ENCODE data around the gene PEF1.

The PEF1 gene, protein sequence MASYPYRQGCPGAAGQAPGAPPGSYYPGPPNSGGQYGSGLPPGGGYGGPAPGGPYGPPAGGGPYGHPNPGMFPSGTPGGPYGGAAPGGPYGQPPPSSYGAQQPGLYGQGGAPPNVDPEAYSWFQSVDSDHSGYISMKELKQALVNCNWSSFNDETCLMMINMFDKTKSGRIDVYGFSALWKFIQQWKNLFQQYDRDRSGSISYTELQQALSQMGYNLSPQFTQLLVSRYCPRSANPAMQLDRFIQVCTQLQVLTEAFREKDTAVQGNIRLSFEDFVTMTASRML

DNA sequence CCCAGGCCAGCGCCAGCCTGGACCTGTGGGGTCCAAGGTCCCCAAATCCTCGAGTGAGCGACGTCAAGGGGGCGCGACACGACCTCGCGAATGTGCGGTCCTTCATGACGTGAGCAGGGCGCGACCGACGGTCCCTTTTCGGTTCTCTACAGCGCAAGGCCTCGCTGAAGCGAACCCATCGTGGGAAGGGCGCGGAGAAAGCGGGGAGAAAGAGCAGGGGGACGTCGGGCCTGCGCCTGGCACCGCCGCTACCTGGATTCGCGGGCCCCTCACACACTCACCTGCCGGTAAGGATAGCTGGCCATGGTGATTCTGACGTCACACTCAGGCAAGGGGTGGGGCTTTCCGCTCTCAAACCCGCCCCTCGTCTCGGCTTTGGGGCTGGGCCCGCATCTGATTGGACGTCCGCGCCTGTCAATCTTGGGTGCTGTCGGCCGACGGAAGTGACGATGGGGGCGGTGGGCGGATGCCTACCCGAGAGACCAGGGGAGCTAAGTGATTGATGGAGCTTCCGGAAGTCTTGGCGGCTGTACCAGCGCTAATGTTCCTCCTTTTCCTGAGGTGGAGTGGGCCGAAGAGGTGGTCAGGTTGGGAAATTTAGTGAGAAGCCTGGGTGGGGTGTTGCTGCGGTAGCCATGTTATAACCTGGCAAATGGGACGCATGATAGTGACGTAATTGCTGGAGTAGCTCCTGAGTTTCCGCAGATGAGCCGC lies at the start of gene PEF1:
TSS of gene PEF1 (minus strand) at position 317 of the 714 bp plus-strand sequence. CDS start at position 305, 12 bp downstream.
- peak; percentile 99 for DNase-seq (ENCODE audit: low spot score)

DNA sequence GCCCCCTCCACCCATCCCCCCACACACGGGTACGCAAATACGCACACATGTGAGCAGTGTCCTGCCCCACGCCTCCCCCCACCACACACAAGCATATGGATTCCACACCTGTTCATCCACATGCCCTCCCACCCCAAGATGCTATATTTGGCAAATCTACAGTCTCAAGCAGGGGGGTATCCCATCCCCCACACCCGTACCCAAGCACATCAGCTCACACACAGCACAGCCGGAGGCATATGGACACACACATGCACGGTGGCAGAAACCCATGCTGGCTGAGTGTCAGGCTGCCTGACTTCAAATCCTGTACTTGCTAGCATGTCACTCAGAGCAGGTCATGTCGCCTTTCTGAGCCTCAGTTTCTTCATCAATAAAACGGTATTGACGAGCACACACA lies 48.6 kb upstream of the PEF1 start:
- DNase-seq (ENCODE audit: low spot score) = no peak

DNA sequence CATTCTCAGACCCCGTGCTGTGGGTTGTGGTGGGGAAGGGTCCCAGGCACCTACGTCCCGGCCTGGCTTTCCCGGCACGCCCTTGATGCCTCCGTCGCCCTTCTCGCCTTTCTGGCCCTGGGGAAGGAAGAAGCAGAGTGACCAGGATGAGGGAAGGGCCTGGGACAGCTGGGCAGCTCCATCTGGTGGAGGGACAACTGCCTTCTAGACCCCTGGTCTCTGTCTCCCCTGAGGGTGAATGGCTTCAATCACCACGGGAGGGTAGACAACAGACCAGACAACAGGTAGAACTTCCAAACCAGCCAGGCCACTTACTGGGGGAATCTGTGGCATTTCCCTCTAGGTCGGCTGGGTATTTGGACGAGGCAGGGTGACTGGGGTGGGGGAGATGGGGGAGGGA lies 47.3 kb upstream of the PEF1 start:
- DNase-seq (ENCODE audit: low spot score) = no peak

DNA sequence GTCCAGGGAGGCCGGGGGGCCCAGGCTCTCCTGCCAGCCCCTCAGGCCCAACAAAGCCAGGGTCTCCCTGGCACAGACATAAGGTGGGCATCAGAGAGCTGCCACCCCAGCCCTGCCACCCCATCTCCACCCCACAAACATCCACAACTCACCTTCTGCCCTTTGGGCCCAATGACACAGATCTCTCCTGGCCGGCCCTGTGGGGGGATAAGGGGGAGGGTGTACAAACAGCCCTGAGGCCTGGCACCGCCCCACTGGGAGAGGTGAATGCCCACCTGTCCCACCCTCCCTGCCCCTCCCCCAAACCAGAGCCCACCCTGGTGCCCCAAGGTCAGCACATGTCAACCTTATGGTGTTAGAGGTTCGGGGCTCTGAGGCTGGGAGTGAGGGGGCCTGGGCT lies 46.8 kb upstream of the PEF1 start:
- DNase-seq (ENCODE audit: low spot score) = no peak

DNA sequence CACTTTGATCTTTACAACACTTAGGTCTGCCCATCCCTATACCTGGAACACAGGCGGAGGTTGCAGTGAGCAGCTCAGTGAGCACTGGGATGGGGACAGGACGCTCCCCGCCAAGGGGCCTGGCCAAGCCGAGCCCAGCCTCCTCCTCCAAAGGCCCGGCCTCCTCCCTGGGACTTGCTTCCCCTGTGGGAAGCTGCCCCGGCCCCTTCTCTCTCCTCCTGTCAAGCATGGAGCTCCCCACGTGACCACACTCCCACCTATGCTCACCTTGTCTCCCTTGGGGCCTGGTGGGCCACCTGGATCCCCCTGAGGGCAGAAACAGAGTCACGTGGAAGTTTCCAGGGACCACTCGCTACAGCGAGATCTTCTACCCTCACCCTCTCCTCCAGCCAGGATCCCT lies 46.2 kb upstream of the PEF1 start:
- no peak for DNase-seq (ENCODE audit: low spot score)

DNA sequence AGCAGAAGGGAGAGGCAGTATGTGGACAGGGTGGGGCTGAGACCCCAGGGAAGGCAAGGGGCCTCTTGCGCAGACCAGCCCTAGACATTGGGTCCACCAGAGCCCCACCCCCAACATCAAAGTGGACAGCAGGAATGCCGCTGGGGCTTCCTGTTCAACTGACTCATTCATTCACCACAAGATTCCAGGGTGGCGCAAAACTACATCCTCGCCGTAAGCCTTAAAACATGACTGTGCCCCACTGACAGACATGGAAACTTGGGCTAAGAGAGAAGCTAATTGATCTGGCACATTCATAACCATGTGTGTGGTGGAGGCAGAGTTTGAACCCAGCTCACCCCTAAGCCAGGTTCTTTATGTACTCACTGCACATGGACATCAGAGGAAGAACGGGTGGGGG lies 45.2 kb upstream of the PEF1 start:
- DNase-seq (ENCODE audit: low spot score) = no peak

DNA sequence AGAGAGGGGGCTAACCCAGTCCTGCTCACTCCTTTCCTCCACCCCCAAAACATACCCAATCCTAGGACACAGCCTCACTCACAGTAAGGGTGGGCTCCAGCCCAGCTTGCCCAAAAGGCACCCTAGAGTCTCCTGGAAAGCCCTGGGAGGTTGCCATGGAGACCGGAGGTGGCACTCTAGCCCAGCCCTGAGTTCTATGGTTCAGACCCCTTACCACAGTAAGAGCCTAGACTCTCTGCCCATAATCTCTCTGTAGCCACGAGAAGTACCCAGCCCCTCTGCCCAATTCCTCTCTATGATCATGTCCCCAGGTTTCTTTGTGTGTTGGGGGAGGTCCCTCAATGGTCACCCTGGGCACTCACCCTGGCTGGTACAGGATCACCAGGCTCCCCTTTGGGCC lies 44.7 kb upstream of the PEF1 start:
- no peak for DNase-seq (ENCODE audit: low spot score)

DNA sequence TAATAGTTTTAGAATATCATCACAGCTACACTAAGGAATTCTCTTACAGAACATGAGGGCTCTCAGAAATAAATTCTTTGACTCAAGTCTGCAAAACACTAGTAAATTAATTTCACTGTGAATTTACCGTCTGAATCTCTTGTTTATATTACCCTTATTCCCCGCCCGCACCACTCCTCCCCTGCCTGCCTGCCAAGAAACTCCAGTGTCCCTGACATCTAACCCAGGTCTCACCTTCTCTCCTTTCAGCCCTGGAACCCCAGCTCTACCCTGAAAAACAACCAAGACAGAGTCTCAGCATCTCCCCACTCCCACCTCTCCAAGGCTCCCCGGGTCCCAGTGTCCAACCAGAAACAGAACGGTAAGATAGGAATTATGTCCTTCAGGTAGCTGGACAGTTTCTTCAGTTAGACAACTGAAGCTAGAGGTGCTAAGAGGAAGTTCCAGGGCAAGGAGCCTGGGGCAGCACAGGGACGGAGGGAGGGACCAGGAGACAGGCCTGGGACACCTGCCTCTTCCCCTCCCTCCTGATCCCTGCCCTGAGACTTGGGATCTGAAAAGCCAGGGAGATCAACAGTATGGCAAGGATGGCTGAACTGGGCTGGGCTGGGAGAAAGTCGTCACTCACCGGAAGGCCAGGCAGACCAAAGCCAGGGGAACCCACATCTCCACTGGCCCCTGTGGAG lies 43.7 kb upstream of the PEF1 start:
- DNase-seq (ENCODE audit: low spot score) = no peak

DNA sequence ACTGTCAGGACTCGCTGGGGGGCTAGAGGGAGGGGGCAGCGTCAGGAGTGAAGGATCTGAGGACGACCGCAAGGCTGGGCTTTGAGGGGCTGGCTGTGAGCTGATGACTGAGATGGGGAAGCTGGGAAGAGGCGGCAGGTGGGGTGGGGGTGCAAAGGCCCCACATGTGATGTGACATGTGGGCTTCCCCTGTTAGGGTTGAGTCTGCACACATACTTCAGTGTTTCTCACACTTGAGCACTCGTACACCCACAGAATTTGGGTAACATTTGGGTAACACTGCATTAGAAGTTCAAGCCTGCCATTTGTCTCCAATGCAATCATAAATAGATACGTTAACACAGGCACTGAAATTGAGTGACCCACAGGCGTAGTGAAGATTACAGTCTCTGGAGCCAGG lies 42.9 kb upstream of the PEF1 start:
- DNase-seq (ENCODE audit: low spot score) = no peak

DNA sequence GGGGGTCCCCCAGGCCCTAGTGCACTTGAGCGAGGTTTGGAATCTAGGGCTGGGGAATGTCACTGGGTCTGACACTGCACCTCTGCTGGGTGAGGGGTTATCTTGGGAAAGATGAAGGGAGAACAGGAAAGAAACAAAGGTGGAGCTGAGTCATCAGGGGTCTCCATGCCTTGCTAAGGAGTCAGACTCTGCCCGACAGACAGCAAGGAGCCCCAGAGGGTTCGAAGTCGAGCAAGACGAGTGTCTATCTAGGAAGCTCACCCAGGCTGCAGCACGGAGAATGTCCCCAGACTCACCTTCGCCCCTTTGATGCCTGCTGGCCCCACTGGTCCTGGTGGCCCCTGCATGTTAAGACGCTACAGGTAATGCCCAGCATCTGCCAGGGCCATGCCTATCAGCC lies 41.1 kb upstream of the PEF1 start:
- DNase-seq (ENCODE audit: low spot score) = no peak

DNA sequence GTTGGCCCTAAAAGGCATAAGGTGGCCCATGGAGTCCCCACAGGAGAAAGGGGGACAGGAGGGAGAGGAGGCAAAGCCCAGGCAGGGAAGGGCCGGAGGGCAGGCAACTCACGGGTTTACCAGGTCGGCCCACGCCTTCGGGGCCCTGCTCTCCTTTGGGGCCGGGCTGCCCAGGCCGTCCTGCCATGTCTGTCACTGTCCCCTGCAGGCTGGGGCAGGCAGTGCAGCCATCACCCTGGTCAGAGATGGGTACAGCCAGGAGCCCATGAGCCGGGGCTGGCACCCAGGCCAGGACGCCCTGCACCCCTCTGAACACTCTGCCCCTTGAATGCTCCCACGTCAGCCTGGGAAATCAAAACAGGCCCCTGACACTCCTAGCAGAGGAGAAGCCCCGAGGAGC lies 39.3 kb upstream of the PEF1 start:
- DNase-seq (ENCODE audit: low spot score) = no peak

DNA sequence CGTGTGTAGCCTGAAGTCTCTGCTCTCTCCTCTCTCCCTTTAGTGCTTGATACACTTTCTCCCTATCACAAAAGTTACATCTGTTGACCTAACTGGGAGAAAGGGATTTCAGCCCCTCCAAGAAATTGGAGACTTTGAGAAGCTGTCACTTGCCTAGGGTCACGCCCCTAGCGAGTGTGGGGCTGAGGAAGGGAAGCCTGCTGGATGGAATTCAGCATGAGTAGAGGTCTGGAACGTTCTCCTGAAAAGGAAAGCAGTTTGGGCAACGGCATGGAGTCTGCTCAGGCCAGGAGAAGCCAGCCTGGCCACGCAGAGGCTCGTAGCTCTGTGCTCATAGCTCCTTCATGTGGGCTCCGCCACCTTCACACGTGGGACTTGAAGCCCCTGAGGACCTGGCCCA lies 36.7 kb upstream of the PEF1 start:
- no peak for DNase-seq (ENCODE audit: low spot score)

DNA sequence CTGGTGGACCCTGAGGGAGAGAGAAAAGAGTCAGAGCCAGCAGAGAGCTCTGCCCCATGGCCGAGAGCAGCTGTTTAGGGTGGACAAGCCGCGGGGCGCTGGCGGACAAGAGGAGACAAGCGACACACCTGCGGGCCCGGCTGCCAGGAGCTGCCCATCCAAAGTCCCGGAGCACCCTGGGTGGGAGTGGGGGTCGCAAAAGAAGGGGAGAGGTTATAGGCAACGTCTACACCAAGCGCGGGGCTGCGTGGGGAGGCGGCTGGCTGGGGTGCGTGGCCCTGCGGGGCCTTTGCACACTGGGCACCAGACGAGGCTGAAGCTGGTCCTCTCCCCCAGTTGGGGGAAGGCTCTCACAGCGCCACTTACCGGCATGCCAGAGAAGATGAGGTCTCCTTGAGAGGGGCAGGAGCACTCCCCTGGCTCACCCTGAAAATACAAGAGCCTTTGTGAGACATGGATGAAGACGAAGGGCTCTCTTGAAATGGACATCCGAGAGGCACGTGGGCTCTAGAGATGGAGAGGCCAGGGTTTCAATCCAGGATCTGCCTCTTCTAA lies 35.1 kb upstream of the PEF1 start:
- DNase-seq (ENCODE audit: low spot score) = no peak

DNA sequence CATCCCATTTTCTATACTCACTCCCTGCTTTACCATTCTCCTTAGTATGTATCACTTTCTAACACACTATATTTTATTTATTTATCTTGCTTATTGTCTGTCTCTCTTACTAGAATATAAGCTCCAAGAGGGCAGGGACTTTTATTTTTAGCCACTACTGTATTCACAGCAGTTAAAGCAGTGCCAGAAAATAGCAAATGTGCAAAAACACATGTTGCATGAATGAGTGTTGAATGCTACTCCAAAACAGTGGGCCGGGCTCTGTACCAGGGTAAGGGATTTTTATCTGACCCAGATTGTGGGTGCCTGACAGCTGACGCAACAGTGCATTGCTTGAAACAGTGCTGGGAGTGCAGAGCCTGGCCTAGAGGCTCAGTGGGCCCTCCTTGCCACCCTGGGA lies 34.4 kb upstream of the PEF1 start:
- DNase-seq (ENCODE audit: low spot score) = no peak

DNA sequence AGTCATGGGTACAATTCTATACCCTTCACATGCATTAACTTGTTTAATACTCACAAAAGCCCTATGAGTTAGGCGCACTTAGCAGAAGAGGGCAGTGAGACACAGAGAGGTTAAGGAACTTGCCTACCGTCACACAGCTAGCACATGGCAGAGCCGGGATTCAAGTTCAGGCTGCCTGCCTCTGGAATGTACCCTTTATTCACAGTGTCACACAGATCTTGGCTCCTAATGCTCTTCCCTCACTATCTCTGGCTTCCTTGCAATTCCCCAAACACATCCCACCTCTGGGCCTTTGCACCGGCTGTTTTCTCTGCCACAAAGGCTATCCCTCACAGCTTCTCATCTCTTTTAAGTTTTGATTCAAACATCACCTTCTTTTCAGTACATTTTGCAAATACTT lies 34.0 kb upstream of the PEF1 start:
- DNase-seq (ENCODE audit: low spot score) = no peak

DNA sequence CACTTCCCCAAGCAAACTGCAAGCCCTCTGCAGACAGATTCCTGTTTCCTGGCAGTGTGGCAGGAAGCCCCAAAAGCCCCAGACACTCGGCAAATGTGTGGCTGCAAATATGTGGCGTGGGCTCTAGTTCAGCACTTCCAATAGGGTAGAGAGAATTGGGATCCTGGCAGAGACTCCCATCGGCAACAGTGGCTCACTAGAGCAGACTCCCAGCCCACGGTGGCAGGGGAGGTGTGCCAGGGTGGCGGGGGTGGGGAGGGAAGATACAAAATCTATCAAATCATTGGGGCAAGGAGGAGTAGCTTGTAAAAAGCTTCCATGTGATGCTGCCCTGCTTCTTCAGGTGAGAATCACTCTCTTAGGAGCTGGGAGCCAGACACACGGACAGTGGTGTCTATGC lies 33.3 kb upstream of the PEF1 start:
- no peak for DNase-seq (ENCODE audit: low spot score)

DNA sequence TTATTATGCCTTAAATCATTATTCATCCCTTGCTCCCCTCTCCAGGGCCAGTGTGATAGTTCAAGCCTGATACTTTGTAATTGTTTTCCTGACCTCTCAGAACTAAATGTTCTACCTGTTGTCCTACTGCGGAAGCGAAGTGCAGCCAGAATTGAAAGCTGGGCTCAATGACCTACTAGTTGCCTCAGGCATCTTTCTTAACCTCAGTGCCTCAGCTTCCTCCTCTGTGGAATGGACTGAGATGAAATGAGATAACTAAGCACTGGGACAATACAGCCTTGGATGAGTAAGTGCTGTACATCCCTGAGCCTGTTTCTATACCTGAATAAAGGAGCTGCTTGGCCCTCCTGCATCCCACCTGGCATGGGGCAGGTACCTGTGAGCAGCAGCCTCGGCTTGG lies 32.7 kb upstream of the PEF1 start:
- DNase-seq (ENCODE audit: low spot score) = no peak

DNA sequence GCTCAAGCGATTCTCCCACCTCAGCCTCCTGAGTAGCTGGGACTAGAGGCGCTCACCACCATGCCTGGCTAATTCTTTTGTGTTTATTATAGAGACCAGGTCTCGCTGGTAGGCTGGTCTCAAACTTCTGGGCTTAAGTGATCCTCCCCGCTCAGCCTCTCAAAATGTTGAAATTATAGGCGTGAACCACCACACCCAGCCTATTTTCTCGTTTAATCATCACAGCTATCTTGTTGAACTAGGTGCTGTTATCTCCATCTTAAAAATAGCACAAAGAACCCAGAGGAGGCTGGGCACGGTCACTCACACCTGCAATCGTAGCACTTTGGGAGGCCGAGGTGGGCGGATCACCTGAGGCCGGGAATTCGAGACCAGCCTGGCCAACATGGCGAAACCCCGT lies 31.1 kb upstream of the PEF1 start:
- no peak for DNase-seq (ENCODE audit: low spot score)

DNA sequence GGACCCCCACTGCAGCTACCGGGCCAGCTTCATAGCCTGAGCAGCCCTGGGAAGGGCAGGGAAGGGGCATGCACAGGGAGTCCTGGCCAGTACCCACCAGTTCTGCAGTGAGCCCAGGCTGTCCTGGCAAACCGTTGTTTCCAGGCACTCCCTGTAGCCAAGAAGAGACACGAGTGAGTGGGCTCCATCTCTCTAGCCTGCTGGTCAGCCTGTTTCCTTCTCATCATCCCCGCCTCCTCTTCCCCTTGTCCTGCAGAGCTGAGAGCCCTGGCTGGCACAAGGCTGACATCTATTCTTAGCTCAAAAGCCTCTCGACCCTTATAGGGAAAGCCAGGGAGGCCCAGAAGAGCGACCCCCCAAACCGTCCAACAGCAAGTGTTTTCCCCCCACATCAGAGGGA lies 30.5 kb upstream of the PEF1 start:
- no peak for DNase-seq (ENCODE audit: low spot score)

DNA sequence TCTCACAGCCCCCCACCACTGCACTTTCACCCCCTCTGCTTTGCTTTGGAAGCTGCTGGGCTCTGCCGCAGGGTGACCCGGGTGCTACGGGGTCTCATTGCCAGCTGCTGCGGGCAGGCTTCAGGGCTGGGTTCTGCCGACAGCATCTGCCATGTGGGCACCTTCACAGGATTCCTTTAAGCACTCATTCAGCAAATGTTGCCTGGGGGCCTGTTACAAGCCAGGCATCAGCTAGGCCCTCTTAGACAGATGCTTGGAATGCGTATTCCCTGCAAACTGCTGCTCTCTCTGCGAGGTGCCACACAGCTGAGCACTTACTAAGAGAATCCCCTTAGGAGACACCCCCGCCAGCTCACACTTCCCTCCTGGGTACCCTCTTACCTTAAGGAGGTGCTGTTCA lies 29.9 kb upstream of the PEF1 start:
- DNase-seq (ENCODE audit: low spot score) = no peak

DNA sequence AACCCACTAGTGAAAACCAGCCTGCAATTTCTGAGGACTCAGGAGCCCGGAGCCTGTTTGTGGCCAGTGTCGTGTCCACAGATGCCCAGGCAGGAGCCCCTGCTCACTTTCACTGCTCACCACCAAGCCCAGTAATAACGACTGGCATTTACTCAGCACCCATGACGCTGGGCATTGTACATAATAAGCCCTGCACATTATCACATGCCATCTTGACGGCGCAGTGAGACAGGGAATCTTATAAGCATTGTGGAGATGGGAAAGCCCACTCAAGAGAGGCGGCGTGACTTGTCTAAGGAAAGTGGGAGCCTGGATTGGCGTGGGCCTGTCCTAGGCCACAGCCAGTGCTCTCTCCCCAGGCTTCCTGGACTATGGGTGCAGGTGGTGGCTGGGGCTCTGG lies 28.8 kb upstream of the PEF1 start:
- DNase-seq (ENCODE audit: low spot score) = no peak

DNA sequence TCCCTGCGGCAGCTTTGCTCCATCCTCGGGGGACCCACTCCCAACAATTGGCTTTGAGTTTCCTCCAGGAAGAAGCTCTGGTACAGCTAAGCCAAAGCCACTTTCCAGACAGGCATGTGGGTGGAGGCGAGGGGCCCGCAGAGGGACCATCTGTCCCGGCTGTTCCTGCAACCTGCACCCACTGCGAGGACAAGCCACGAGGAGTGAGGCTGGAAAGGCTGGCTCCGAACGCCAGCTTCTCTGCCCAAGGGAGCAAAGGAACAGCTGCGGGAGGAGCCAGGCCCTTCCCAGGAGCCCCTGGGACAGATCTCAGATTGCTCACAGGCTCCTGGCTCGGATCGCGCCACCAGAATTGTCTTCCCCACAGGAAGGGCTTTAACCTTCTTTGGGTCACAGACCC lies 28.3 kb upstream of the PEF1 start:
- no peak for DNase-seq (ENCODE audit: low spot score)

DNA sequence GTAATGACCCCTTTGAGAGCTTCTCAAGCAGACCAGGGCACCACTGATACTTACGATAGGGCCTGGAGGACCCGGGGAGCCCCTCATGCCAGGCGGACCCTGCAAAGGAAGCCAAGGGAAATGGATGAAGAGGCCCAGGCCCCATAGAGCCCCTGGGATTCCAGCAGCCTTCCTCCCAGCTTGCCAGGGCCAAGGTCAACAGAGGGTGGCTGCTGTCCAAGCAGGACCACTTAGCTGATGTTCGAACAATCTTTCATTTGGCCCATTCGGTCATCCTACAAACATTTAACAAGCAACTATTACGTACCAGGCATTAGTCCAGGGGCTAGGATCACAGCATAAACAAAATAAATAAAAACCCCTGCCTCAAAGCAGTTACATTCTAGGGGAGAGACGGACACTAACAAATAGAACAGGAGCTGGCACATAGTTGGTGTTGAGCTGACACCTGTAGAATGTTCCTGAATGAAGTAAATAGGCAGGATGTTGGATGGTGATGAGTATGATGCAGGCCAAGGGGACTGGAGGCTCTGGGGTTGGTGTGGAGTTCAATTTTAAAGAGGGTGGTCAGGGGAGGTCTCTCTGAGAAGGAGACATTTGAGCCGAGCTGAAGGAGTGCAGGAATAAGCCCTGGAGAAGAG lies 27.0 kb upstream of the PEF1 start:
- DNase-seq (ENCODE audit: low spot score) = no peak

All from pons (tissue), 1 donor.